Testis (tissue), 3 donors: ENCODE measurements around the gene DNASE1. TPM values are rescaled to one million over a fixed set of nuclear protein-coding genes. Genes with fewer than 3 reads are reported as not detected.
A peak's percentile ranks its signal among the peaks of the same experiment; 100 is the strongest.

Source experiments
- DNase-seq: peaks from one replicate; pipeline ENCODE4 v3.0.0-alpha.2; 2019
- H3K27ac ChIP-seq, 2 donors: fragments of 200-600 bp; sonication (generic); one replicate each; pipeline ENCODE4 v1.5.1; 2019
- H3K27me3 ChIP-seq: fragments of 200-600 bp; sonication (generic); one replicate; pipeline ENCODE4 v1.5.1; 2019
- H3K36me3 ChIP-seq: fragments of 200-600 bp; sonication (generic); one replicate; pipeline ENCODE4 v1.5.1; 2017; ENCODE audit warnings: low read depth; ENCODE audit errors: missing control alignments
- H3K4me1 ChIP-seq: fragments of 200-600 bp; sonication (generic); one replicate; pipeline ENCODE4 v1.5.1; 2019
- H3K4me3 ChIP-seq, 2 donors: fragments of 200-600 bp; sonication (generic); one replicate each; pipeline ENCODE4 v1.5.1; 2017 to 2019
- H3K9me3 ChIP-seq: fragments of 200-600 bp; sonication (generic); one replicate; pipeline ENCODE4 v1.5.1; 2017
- POLR2A ChIP-seq: fragments of 450-650 bp; IDR thresholded peaks from one replicate; pipeline ENCODE4 v1.6.1; 2017; ENCODE audit warnings: antibody characterized with exemption, mild to moderate bottlenecking, moderate library complexity
- WGBS, 2 donors: methylation state at CpG; one replicate each; pipeline ENCODE4 v1.1.5; 2018; 5-methylcytosine and 5-hydroxymethylcytosine counted together
- intact Hi-C: fragments of 100-400 bp; cut with DNase I; formaldehyde crosslinking; loops from one replicate; pipeline ENCODE4 v1.15.1; 2023; ENCODE audit warnings: low total_unique reads
- polyA plus RNA-seq: library from polyadenylated mRNA; stranded (reverse); fragments of 350-450 nt; fragmentation: Illumina TruSeq; extraction: RNeasy Lipid Tissue Mini Kit (QIAGEN cat#74804); gene quantifications from one replicate; pipeline ENCODE4 v1.2.3, GENCODE V29; 2014; ENCODE audit warnings: low read depth, low replicate concordance; ENCODE audit not compliant: insufficient read depth
- total RNA-seq, 2 donors: library from RNA; depleted of rRNA; stranded (reverse); fragments of >200 nt; gene quantifications; one replicate each; pipeline ENCODE4 v1.2.3, GENCODE V29; 2016
- TF ChIP-seq, protein P1 (sequence below), 3 experiments: fragments of 450-650 bp in 2 of 3; fragments of 200-600 bp in 1 of 3; sonication (generic) in 1 of 3; IDR thresholded peaks; one replicate each; pipeline ENCODE4 v1.5.1; 2016 to 2019; ENCODE audit warnings: antibody characterized with exemption in 3 of 3, mild to moderate bottlenecking in 2 of 3, moderate library complexity in 1 of 3

The DNASE1 gene
- total and polyA plus RNA-seq, 3 donors from 2014 or later: 25.9 to 54.5 (median 54.0) TPM

DNA sequence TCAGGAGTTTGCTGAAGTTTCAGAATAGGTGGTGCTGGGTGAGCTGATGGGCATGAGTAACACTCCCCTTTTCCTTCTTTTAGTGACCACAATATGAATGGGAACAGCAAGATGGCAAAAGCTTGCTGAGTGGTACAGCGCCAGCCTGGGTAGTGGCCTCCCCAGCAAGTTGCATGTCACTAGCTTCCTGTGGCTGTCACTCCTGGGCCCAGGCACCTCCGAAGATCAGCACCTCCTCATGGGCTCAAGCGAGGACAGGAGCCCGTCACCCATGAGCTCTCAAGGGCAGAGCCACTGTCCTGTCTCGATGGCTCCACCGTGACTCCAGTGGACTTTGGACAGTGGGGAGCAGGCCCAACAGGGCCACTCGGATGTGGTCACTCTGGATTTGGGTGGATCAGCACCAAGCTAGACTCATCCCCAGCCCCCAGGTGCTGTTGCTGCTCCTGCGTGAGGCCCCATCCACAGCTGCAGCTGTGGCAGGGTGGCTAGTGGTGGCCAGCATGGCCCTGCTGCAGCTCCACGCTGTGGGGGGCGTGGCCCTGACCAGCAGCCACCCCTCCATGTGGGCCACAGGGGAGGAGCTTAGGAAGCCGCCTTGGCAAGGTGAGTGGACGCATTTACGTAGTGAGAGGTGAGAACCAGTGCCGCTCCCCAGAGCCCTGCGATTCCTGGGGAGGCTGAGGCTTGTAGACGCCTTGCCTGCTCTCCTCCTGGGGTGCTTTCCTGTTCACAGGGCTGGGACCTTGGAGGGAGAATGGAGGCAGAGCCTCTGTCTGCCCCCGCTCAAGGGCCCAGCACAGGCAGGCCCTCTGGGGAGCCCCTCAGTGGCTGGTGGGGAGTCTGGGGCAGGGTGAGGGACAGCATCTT is 13.6 kb upstream of the DNASE1 start:
- DNase-seq: no peak
- Histone ChIP-seq H3K27ac (no peak overlapping the region), H3K27me3 (no peaks in the 10 kb centered on the region), H3K36me3 (no peaks in the 10 kb centered on the region), H3K4me3 (no peak overlapping the region), H3K9me3 (no peaks in the 10 kb centered on the region), H3K4me1 (peaks cover 3% of the 10 kb centered on the region)
- TF ChIP-seq, protein P1, sequence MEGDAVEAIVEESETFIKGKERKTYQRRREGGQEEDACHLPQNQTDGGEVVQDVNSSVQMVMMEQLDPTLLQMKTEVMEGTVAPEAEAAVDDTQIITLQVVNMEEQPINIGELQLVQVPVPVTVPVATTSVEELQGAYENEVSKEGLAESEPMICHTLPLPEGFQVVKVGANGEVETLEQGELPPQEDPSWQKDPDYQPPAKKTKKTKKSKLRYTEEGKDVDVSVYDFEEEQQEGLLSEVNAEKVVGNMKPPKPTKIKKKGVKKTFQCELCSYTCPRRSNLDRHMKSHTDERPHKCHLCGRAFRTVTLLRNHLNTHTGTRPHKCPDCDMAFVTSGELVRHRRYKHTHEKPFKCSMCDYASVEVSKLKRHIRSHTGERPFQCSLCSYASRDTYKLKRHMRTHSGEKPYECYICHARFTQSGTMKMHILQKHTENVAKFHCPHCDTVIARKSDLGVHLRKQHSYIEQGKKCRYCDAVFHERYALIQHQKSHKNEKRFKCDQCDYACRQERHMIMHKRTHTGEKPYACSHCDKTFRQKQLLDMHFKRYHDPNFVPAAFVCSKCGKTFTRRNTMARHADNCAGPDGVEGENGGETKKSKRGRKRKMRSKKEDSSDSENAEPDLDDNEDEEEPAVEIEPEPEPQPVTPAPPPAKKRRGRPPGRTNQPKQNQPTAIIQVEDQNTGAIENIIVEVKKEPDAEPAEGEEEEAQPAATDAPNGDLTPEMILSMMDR (IDR thresholded peaks at IDR 0.05): no peak
- no peak for TF ChIP-seq POLR2A
- intact Hi-C loops: no loop called here
- 91 to 92% methylated on average over 6 to 17 of the region's 17 CpGs for WGBS, 2 donors

DNA sequence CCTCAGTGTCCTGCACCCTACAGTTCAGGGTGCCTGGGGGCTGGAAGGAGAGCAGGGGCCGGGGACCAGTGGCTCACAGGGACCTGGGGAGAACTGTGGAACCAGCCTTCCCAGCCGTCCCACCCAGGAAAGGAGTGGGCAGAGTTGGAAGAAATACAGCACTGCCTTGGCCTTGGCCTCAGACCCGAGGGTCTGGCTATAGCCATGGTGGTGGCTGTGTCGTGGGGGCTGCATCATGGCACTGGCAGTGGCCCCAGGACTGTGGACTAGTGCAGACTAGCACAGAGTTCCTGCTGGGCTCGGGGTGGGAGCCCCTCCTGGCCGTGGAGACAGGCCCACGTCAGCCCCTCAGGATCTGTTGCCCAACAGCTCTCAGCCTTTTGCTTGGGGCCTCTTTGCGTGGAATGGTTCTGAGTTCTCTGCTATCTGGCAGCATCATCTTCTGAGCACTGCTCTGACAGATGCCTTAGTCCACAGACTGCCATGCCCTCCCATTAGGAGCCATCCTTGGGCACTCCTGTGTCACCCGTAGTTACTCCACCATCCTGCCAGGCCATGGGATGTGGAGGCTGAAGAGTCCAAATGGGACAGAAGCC is 12.6 kb upstream of the DNASE1 start:
- H3K4me3 ChIP-seq: no peak overlapping the region
- 93 to 100% methylated on average over 1 to 9 of the region's 9 CpGs for WGBS, 2 donors
- peaks cover 3% of the 10 kb centered on the region for H3K4me1 ChIP-seq
- DNase-seq: no peak
- TF ChIP-seq, protein P1 (IDR thresholded peaks at IDR 0.05): no peak
- no peak for TF ChIP-seq POLR2A
- H3K27ac ChIP-seq: no peak overlapping the region
- H3K9me3 ChIP-seq: no peaks in the 10 kb centered on the region
- intact Hi-C loops: no loop called here
- H3K27me3 ChIP-seq: no peaks in the 10 kb centered on the region
- no peaks in the 10 kb centered on the region for H3K36me3 ChIP-seq

DNA sequence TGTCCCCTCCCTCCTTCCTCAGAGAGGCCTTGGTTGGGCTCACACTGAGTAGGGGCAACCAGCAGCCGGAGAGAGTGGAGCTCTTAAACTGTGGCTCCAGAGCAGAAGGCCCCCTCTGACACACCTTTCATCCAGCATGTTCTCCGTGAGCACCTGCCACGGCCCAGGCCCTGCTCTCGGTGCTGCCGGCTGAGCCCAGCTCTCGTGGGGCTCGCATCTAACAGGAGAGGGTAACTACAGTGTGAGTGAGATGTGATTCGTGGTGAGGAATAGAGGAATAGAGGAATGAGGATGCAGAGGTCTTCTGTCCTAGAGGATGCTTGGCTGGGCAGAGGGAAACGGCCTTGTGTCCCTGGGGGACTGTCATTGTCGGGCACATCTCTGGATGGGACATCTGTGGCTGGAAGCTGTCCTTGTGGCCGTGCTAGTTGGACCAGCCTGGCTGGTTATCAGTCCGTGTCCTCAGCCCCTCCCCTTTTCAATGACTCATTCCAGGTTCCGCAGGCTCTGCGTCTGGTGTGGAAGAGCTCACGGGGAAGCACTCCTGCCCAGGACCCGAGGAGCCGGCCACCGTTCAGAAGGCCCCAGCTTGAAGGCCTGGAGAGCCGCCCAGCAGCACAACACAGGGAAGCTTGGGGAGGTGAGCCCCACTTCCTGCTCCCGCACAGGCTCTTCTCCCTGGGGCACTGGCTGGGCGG is 11.9 kb upstream of the DNASE1 start:
- no peak overlapping the region for H3K4me3 ChIP-seq
- intact Hi-C loops: no loop called here

DNA sequence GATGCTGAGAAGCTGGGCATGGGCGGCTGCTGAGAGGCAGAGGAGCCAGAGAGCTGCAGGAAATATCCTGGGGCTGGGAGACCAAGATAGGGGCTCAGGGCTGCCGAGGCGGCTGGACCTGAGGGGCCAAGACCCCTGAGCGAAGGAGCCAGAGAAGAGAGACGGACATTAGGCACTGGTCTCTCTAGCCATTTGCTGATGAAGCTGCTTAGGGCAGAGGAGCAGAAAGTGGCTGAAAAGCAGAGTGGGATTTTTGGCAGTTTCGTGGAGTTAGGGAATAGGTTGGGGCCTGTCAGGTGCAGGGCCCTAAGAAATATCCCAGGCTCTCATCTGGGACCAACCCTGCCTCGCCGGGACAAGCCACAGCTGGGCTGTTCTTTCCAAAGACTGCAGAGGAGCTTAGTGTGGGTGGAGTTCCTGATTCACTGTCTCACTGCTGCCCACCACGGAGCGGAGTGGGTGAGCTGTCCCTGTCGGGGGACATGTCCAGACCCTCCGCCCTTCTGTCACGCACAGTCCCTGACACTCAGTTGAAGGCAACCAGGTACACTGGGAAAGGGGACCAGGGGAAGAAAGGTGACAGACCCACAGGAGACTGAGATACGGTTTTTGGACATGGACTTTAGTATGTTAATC is 11.3 kb upstream of the DNASE1 start:
- 90 to 97% methylated on average over 13 to 14 of the region's 14 CpGs for WGBS, 2 donors
- intact Hi-C loops: no loop called here
- H3K4me1 ChIP-seq: peaks cover 3% of the 10 kb centered on the region
- DNase-seq: peak; percentile 6
- H3K36me3 ChIP-seq: no peaks in the 10 kb centered on the region
- TF ChIP-seq POLR2A: no peak
- TF ChIP-seq, protein P1 (IDR thresholded peaks at IDR 0.05): no peak
- no peak overlapping the region for H3K27ac ChIP-seq
- H3K9me3 ChIP-seq: no peaks in the 10 kb centered on the region
- H3K27me3 ChIP-seq: no peaks in the 10 kb centered on the region
- H3K4me3 ChIP-seq: no peak overlapping the region

More for the DNA sequence above, 11.9 kb upstream of the DNASE1 start:
- no peak overlapping the region for H3K27ac ChIP-seq
- no peaks in the 10 kb centered on the region for H3K36me3 ChIP-seq
- no peaks in the 10 kb centered on the region for H3K9me3 ChIP-seq
- TF ChIP-seq POLR2A: no peak
- TF ChIP-seq, protein P1 (IDR thresholded peaks at IDR 0.05): no peak
- H3K27me3 ChIP-seq: no peaks in the 10 kb centered on the region
- 78 to 88% methylated on average over 19 to 21 of the region's 21 CpGs for WGBS, 2 donors
- DNase-seq: peak; percentile 11
- peaks cover 3% of the 10 kb centered on the region for H3K4me1 ChIP-seq
